Measurements from ENCODE around the gene PLA2G5. TPM values are rescaled to one million over a fixed set of nuclear protein-coding genes. Genes with fewer than 3 reads are reported as not detected.

Gene PLA2G5
- polyA plus RNA-seq, 3 donors, result not detected

GRCh38 chr1:20137055-20137454, 67.1 kb downstream of the PLA2G5 start:
- no peaks in the 10 kb centered on the region for H4K20me1 ChIP-seq (ENCODE audit: insufficient read depth, low read length)
- H3K27me3 ChIP-seq (ENCODE audit: control insufficient read depth in 2 of 2, insufficient read depth in 2 of 2, low read length in 2 of 2), result peaks cover 0 to 2% of the 10 kb centered on the region in 2 donors
- H3K36me3 Mint-ChIP-seq, result no peaks in the 10 kb centered on the region
- H3K9me3 ChIP-seq (replicated peaks in 1 of 2; ENCODE audit: control insufficient read depth in 1 of 2, insufficient read depth in 1 of 2, low read length in 2 of 2), result no peaks in the 10 kb centered on the region
- peaks cover 0 to 6% (median 2%) of the 10 kb centered on the region in 7 donors for H3K9me3 Mint-ChIP-seq
- 90% methylated on average over 2 of the region's 4 CpGs for WGBS (ENCODE audit: insufficient coverage)
- H3K27ac ChIP-seq (ENCODE audit: low read depth in 1 of 2, low read length in 2 of 2), result no peak overlapping the region
- H3K4me3 Mint-ChIP-seq, result no peak overlapping the region
- no peak overlapping the region for H2AFZ ChIP-seq (ENCODE audit: insufficient read depth, low read depth, low read length, poor library complexity, severe bottlenecking)
- DNase-seq, result no peak
- no peaks in the 10 kb centered on the region for H3K4me1 Mint-ChIP-seq
- intact Hi-C loops (cut with micrococcal nuclease), result no loop called here
- no peak overlapping the region for H3K4me3 ChIP-seq (replicated peaks in 1 of 3; ENCODE audit: low read depth in 2 of 3, low read length in 3 of 3)
- no peak overlapping the region for H3K9ac ChIP-seq (ENCODE audit: insufficient read depth, low read length, poor library complexity, severe bottlenecking)
- no peaks in the 10 kb centered on the region for H3K36me3 ChIP-seq (replicated peaks in 1 of 2; ENCODE audit: control insufficient read depth in 1 of 2, insufficient read depth in 2 of 2, low read length in 2 of 2)
- TF ChIP-seq, protein P1, sequence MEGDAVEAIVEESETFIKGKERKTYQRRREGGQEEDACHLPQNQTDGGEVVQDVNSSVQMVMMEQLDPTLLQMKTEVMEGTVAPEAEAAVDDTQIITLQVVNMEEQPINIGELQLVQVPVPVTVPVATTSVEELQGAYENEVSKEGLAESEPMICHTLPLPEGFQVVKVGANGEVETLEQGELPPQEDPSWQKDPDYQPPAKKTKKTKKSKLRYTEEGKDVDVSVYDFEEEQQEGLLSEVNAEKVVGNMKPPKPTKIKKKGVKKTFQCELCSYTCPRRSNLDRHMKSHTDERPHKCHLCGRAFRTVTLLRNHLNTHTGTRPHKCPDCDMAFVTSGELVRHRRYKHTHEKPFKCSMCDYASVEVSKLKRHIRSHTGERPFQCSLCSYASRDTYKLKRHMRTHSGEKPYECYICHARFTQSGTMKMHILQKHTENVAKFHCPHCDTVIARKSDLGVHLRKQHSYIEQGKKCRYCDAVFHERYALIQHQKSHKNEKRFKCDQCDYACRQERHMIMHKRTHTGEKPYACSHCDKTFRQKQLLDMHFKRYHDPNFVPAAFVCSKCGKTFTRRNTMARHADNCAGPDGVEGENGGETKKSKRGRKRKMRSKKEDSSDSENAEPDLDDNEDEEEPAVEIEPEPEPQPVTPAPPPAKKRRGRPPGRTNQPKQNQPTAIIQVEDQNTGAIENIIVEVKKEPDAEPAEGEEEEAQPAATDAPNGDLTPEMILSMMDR (IDR thresholded peaks at IDR 0.05), result no peak
- H3K27me3 Mint-ChIP-seq (ENCODE audit: low read depth in 3 of 3), result peaks cover 7 to 31% (median 18%) of the 10 kb centered on the region in 3 donors
- H3K79me2 ChIP-seq (ENCODE audit: insufficient read depth, low read length), result no peaks in the 10 kb centered on the region
- no peaks in the 10 kb centered on the region for H3K4me1 ChIP-seq (ENCODE audit: control insufficient read depth in 1 of 2, insufficient read depth in 2 of 2, low read length in 2 of 2)
- H3K4me2 ChIP-seq (replicated peaks; ENCODE audit: extremely low read depth, low read length, poor library complexity, severe bottlenecking), result no peak overlapping the region
- H3K27ac Mint-ChIP-seq, result no peak overlapping the region

GRCh38 chr1:20137604-20138003, 67.6 kb downstream of the PLA2G5 start:
- Histone ChIP-seq H3K9ac (ENCODE audit: insufficient read depth, low read length, poor library complexity, severe bottlenecking) (no peak overlapping the region), H3K4me2 (replicated peaks; ENCODE audit: extremely low read depth, low read length, poor library complexity, severe bottlenecking) (no peak overlapping the region)

More at GRCh38 chr1:20137604-20138003, 67.6 kb downstream of the PLA2G5 start:
- Histone ChIP-seq H3K79me2 (ENCODE audit: insufficient read depth, low read length) (no peaks in the 10 kb centered on the region), H3K27me3 (ENCODE audit: control insufficient read depth in 2 of 2, insufficient read depth in 2 of 2, low read length in 2 of 2) (peaks cover 0 to under 1% of the 10 kb centered on the region in 2 donors), H3K4me1 (ENCODE audit: control insufficient read depth in 1 of 2, insufficient read depth in 2 of 2, low read length in 2 of 2) (no peaks in the 10 kb centered on the region), H3K9me3 (replicated peaks in 1 of 2; ENCODE audit: control insufficient read depth in 1 of 2, insufficient read depth in 1 of 2, low read length in 2 of 2) (no peaks in the 10 kb centered on the region), H3K4me3 (replicated peaks in 1 of 3; ENCODE audit: low read depth in 2 of 3, low read length in 3 of 3) (no peak overlapping the region), H3K27ac (ENCODE audit: low read depth in 1 of 2, low read length in 2 of 2) (no peak overlapping the region), H4K20me1 (ENCODE audit: insufficient read depth, low read length) (no peaks in the 10 kb centered on the region), H3K36me3 (replicated peaks in 1 of 2; ENCODE audit: control insufficient read depth in 1 of 2, insufficient read depth in 2 of 2, low read length in 2 of 2) (no peaks in the 10 kb centered on the region), H2AFZ (ENCODE audit: insufficient read depth, low read depth, low read length, poor library complexity, severe bottlenecking) (no peak overlapping the region)
- intact Hi-C loops (cut with micrococcal nuclease), result no loop called here
- no peak overlapping the region for H3K4me3 Mint-ChIP-seq
- DNase-seq, result no peak
- no peak overlapping the region for H3K27ac Mint-ChIP-seq
- no CpG with 5 or more reads among the region's 1 CpG for WGBS (ENCODE audit: insufficient coverage)
- no peaks in the 10 kb centered on the region for H3K36me3 Mint-ChIP-seq
- H3K4me1 Mint-ChIP-seq, result no peaks in the 10 kb centered on the region
- H3K9me3 Mint-ChIP-seq, result peaks cover 0 to 6% (median 1%) of the 10 kb centered on the region in 7 donors
- TF ChIP-seq, protein P1 (IDR thresholded peaks at IDR 0.05), result no peak
- H3K27me3 Mint-ChIP-seq (ENCODE audit: low read depth in 3 of 3), result peaks cover 10 to 31% (median 18%) of the 10 kb centered on the region in 3 donors
